ACC112 (cell line): ENCODE measurements around the gene GSTA3.
"Not testable (repeated sequence)": the region's sequence is repeated elsewhere in the genome, so short reads cannot be mapped to it uniquely, and the experiment has no call there.

Experiments used
- H2AFZ ChIP-seq: fragments of 200-600 bp; sonication (generic); one replicate; pipeline ENCODE4 v1.6.0; 2017; ENCODE audit warnings: antibody characterized with exemption, low read length; ENCODE audit not compliant: unreplicated experiment
- H3K27ac ChIP-seq: fragments of 200-600 bp; sonication (generic); 2 replicates; pipeline ENCODE4 v1.5.1; 2014; ENCODE audit warnings: low read depth, mild to moderate bottlenecking, antibody characterized with exemption, low read length, moderate library complexity
- H3K27me3 ChIP-seq: fragments of 200-600 bp; sonication (generic); 2 replicates; pipeline ENCODE4 v1.6.1; 2014; ENCODE audit warnings: mild to moderate bottlenecking, antibody characterized with exemption, low read length, moderate library complexity, mixed read lengths; ENCODE audit not compliant: insufficient read depth
- H3K36me3 ChIP-seq: fragments of 200-600 bp; sonication (generic); 2 replicates; pipeline ENCODE4 v1.6.1; 2016; ENCODE audit warnings: mild to moderate bottlenecking, antibody characterized with exemption, low read length, moderate library complexity, mixed read lengths; ENCODE audit not compliant: insufficient read depth
- H3K4me1 ChIP-seq: fragments of 200-600 bp; sonication (generic); one replicate; pipeline ENCODE4 v1.6.1; 2016; ENCODE audit warnings: low read length, mixed read lengths; ENCODE audit not compliant: insufficient read depth, unreplicated experiment, control insufficient read depth
- H3K4me3 ChIP-seq: fragments of 200-600 bp; sonication (generic); 2 replicates; pipeline ENCODE4 v1.5.1; 2014; ENCODE audit warnings: mild to moderate bottlenecking, low read depth, low read length
- H3K79me2 ChIP-seq: fragments of 200-600 bp; sonication (generic); one replicate; pipeline ENCODE4 v1.6.0; 2016; ENCODE audit warnings: low read length; ENCODE audit not compliant: control insufficient read depth, unreplicated experiment, insufficient read depth

The GSTA3 gene

DNA sequence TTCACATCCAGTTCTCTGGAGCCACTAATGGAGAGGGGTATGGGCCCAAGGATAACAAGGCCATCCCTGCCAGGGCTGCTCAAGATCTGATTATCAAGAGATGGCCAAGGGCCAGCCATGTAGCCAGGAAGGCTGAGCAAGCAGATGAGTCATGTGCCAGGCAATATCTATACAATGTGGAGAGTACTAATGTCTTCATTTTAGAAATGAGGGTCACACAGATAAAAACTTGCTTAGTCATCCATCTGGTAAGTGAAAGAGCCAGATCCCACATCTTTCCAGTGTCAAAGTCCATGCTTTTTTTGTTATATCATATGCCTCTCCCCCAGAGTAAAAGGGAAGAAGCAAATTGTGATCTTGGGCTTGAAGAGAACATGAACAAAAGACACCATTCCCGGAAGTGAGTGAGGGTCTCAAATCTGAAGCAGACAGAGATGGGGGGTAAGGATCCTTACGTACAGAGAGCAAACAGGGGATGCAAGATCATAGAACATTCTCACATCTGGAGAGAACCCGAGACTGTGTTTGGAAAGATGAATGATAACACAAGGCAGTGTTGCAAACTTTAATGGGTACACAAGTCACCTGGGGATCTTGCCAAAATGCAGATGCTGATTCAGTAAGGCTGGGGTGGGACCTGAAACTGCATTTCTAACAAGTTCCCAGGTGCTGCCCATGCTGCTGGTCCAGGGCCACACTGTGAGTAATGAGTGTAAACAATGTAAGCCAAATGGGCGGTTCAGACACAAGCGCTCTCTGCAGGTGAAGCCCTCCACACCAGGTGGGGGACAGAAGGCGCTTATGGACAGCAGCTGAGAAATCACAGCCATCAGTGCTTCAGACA is 20.0 kb upstream of the GSTA3 start:
- Histone ChIP-seq H3K27me3 (no peaks in the 10 kb centered on the region), H3K4me3 (peak overlapping the region; percentile 28; the same call in 1 of the 2 replicates), H3K27ac (peak overlapping the region; percentile 92), H3K36me3 (no peaks in the 10 kb centered on the region), H2AFZ (peak overlapping the region; percentile 73), H3K79me2 (no peaks in the 10 kb centered on the region), H3K4me1 (peaks cover 15% of the 10 kb centered on the region)

DNA sequence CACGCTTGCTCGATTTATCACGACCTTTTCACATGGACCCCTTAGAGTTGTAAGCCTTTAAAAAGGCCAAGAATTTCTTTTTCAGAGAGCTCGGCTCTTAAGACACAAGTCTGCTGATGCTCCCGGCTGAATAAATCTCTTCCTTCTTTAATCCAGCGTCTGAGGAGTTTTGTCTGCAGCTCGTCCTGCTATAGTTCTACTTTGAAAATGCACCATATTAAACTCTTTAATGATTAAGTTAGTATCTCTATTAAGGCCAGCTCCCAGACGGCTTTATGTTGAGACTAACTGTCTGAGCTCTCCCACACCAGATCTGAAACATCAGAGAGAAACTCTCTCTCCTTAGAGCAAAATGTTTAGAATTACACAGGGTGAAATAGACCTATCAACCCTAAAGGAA is 18.0 kb upstream of the GSTA3 start:
- Histone ChIP-seq H3K79me2 (no peaks in the 10 kb centered on the region), H3K4me1 (peaks cover 15% of the 10 kb centered on the region), H3K4me3 (no peak overlapping the region), H3K27me3 (no peaks in the 10 kb centered on the region), H3K36me3 (no peaks in the 10 kb centered on the region), H2AFZ (no peak overlapping the region), H3K27ac (no peak overlapping the region)

DNA sequence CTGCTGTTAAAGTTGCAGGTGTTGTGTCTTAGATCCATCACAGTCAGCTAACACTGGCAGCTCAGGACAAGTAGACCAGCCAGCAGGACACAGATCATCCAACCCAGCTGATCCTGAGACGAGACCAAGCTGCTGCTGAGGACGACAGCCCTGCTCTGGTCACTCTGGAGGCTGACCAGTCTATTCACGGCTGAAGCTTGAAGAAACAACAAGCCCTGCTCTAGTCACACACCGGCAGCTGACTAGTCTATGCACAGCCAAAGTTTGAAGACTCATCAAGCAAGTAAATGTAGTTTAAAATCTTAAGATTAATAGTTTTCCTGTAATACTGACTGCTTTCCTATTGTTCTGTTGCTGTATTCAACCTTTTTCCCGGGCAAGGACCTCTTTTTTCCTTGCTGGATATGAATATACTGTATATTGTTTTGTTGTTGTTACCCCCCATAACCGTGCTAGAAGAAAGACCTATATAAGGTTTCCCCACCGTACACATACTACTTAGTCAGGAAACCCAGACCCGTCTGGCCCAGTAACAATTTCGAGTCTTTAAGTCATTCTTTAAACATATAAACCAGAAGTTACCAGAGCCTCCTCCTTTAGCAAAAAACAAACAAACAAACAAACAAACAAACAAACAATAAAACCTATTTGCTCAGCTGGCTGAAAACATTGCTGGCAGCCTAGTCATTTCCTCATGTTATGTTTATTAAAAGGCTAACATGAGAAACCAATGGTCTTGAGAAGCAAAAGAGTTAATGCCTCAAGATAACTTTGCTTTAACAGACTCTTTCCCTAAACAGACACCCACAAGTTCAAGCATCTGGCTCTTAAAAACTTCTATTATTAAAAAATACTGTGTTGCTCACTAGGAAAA is 16.7 kb upstream of the GSTA3 start:
- Histone ChIP-seq H2AFZ (no peak overlapping the region), H3K4me1 (peaks cover 15% of the 10 kb centered on the region), H3K27ac (no peak overlapping the region), H3K4me3 (no peak overlapping the region), H3K36me3 (no peaks in the 10 kb centered on the region), H3K79me2 (no peaks in the 10 kb centered on the region), H3K27me3 (no peaks in the 10 kb centered on the region)

DNA sequence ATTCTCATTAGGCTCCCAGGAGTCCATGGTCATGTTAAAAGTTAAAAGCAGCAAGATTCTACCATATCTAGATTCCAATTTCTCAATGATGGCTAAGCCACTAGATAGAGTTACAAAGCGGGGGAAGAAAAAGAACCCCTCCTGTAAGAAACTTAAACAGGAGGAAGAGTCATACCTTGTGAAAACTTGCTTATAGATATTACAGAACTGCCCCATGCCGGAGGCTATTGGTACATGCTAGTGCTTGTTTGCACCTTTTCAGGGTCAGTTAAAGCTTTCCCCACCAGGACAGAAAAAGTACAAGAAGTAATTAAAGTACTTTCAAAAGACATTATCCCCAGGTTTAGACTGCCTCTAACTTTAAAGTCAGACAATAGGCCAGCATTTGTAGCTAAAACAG is 15.5 kb upstream of the GSTA3 start:
- Histone ChIP-seq H2AFZ (no peak overlapping the region), H3K27ac (no peak overlapping the region), H3K79me2 (no peaks in the 10 kb centered on the region), H3K4me1 (peaks cover 13% of the 10 kb centered on the region), H3K36me3 (no peaks in the 10 kb centered on the region), H3K27me3 (no peaks in the 10 kb centered on the region), H3K4me3 (no peak overlapping the region)

DNA sequence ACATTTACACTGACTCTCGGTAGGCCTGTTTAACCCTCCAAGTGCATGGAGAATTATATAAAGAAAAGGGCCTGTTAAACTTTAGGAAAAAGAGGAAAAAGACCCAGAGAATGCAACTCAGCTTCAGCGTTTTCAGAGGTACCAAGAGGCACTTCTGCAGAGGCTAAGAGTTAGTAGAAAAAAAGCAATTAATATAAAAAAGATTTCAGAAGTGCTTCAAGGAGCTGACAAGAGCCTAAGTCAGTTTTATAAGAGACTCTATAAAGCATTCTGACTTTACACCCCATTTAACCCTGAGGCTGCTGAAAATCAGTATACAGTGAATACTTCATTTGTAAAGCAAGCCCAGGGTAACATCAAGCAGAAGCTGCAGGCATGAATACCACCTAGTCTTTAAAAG is 14.2 kb upstream of the GSTA3 start:
- not testable (repeated sequence) for H3K4me3 ChIP-seq, H2AFZ ChIP-seq

DNA sequence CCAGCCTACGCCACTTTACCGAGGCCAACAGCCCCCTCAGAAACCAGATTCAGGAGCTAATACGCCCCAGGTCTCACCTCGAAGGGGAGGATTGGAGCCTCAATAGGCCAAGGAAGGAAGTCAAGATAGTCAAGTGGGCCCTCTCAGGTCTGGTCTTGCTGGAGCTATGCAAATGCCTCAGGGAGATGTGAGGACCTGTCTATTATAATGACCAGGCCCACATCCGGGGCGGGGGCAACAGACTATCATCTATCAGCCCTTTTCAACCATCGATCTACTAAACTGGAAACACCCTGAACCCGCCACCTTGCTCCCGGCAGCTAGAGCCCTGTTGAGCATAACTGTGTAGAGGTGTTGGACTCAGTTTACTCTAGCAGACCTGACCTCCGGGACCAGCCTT is 12.7 kb upstream of the GSTA3 start:
- Histone ChIP-seq H3K27me3 (no peaks in the 10 kb centered on the region), H3K4me3 (no peak overlapping the region), H2AFZ (no peak overlapping the region), H3K79me2 (no peaks in the 10 kb centered on the region), H3K36me3 (no peaks in the 10 kb centered on the region), H3K27ac (no peak overlapping the region), H3K4me1 (peaks cover 10% of the 10 kb centered on the region)

More for the DNA sequence above, 14.2 kb upstream of the GSTA3 start:
- not testable (repeated sequence) for H3K27ac ChIP-seq, H3K36me3 ChIP-seq, H3K27me3 ChIP-seq, H3K4me1 ChIP-seq, H3K79me2 ChIP-seq

DNA sequence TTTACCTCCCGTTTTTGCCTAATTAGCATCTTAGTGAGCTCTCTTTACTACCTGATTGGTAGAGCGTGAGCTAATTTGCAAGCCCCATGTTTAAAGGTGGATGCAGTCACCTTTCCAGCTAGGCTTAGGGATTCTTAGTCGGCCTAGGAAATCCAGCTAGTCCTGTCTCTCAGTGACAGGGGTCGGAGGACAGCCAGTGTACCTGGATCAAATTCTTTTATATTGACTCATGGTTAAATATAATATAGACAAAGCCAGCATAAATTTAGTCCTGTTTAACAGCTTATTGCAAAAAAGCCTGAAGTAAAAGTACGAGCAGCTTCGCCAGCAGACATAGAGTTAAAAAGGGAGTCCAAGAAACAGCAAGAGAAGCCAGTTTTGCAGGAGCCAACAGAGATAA is 12.2 kb upstream of the GSTA3 start:
- Histone ChIP-seq H3K4me3 (no peak overlapping the region), H3K27me3 (no peaks in the 10 kb centered on the region), H3K27ac (no peak overlapping the region), H2AFZ (no peak overlapping the region), H3K36me3 (no peaks in the 10 kb centered on the region), H3K79me2 (no peaks in the 10 kb centered on the region), H3K4me1 (peaks cover 10% of the 10 kb centered on the region)

DNA sequence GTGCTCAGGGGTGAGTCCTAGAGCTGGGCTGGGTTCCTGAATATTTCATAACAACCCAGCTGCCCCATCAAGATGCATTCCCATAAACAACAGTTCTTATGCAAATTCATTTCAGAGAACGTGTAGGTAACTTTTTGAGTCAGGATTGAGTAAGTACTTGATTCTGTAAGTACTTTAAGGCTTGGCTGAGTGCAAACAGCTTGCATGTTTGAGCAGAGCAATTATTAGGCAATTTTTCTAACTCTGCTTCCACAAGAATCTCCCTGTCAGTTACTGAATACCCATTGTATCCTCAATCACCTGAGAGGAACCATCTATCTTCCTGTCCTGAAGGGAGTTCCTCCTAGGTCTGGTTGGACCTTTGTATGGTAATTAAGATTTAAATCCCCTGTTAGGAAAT is 10.0 kb upstream of the GSTA3 start:
- peaks cover 10% of the 10 kb centered on the region for H3K4me1 ChIP-seq
- H3K27me3 ChIP-seq, H3K79me2 ChIP-seq, H3K27ac ChIP-seq, H3K4me3 ChIP-seq, H2AFZ ChIP-seq, H3K36me3 ChIP-seq: not testable (repeated sequence)

DNA sequence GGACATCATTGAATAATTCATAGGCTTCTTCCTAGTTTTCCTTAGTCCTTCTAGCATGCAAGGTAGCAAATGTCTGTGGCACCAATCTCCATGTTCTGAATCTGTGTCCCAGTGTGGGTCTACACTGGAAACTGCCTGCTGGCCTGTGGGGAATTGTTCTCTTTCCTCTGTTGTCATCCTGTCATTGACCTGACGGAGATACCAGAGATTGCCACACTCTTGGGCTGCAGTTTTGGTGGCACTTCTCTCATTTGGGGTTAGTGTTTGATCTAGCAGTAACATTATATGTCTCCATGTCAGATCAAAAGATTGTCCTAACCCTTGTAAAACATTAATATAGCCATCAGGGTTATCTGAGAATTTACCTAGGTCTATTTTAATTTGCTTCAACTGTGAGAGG is 9.3 kb upstream of the GSTA3 start:
- H3K27ac ChIP-seq, H3K79me2 ChIP-seq: not testable (repeated sequence)

DNA sequence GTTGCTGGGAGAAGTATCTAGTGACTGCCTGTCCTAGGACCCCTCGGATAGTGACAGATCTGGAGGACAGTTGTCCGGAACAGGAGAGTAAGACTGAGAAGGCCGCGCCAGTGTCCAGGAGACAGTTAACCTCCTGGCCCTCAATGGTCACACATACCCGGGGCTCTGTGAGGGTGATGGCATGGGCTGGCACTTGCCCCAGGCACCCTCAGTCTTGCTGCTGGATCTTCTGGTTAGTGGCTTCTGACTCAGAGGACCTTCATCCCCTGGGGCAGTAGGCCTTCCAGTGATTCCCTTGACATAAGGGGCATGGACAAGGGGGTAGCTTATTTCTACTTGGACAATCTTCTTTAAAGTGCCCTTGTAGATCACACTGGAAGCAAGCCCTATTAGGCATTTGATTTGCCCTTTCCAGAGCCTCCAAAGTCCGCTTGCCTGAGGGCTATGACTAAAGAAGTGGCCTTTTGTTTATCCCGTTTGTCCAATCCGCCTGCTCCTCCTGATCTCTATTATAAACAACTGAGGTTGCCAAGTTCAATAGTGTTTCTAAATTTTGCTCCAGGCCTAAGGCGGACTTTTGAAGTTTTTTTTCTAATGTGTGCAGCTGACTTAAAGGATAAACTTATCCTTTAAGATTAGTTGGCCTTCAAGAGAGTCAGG is 8.7 kb upstream of the GSTA3 start:
- H3K27ac ChIP-seq = not testable (repeated sequence)

More for the DNA sequence above, 9.3 kb upstream of the GSTA3 start:
- H3K4me1 ChIP-seq = peaks cover 10% of the 10 kb centered on the region
- H3K4me3 ChIP-seq, H3K27me3 ChIP-seq, H2AFZ ChIP-seq, H3K36me3 ChIP-seq: not testable (repeated sequence)

More for the DNA sequence above, 8.7 kb upstream of the GSTA3 start:
- not testable (repeated sequence) for H2AFZ ChIP-seq, H3K27me3 ChIP-seq, H3K79me2 ChIP-seq, H3K4me3 ChIP-seq, H3K36me3 ChIP-seq
- H3K4me1 ChIP-seq = peaks cover 10% of the 10 kb centered on the region
